HG02610 (cell line): ENCODE data around the gene TLE5.
"Not testable (repeated sequence)": the region's sequence is repeated elsewhere in the genome, so short reads cannot be mapped to it uniquely, and the experiment has no call there.

Source experiments
- ATAC-seq: cut with Tn5 transposase; IDR thresholded peaks from one replicate; pipeline ENCODE4 v1.9.1; 2021; ENCODE audit warnings: mild to moderate bottlenecking, moderate library complexity; ENCODE audit not compliant: unreplicated experiment

The TLE5 gene

DNA sequence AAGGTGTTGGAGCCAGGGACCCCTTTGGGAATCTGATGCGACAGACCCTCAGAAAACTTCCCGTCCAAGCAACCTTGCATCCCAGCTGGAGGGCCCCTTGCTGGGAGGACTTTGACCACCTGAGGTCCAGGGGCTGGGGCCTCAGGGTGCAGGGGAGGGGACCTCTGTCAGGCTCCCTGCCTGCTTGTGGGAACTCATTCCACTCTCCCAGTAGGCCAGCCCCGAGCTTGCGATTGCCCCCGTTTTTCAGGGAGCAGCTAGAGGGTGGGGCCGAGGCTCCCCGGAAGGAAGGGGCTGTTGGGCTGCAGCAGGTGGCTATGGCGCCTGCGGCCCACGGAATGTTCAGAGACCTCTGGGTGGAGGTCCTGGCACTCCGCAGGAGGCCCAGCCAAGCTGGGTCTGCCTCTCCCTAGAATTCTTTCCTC, 34.6 kb upstream of the TLE5 start:
- no peak for ATAC-seq

DNA sequence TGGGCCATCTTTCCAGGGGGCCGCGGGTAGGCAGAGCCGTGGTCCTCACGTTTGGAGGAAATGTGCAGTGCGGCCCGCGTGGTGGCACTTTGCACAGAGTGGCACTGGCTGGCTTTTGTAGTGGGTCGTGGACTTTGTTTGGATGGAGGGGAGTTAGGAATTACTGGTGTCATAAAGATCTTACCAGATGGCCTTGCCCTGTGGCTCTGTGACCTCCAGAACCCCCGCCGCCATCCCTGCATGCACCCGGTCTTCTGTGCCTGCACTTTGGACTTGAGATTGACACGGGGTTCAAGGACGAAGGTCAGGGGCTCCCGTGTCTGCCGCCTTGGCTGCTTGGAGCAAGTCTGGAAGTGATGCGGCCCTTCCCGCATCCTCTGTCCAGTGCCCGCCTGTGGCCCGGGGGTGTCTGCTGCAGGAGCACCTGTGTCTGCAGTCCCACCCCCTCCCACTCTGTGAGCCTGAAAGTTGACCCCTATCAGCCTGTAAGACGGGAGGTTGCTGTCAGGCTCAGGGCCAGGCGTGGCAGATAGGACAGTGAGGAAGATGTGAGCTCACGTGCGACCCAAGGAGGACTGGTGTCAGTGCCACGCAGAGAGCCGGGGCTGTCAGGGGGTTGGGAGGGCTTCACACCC, 34.1 kb upstream of the TLE5 start:
- no peak for ATAC-seq

DNA sequence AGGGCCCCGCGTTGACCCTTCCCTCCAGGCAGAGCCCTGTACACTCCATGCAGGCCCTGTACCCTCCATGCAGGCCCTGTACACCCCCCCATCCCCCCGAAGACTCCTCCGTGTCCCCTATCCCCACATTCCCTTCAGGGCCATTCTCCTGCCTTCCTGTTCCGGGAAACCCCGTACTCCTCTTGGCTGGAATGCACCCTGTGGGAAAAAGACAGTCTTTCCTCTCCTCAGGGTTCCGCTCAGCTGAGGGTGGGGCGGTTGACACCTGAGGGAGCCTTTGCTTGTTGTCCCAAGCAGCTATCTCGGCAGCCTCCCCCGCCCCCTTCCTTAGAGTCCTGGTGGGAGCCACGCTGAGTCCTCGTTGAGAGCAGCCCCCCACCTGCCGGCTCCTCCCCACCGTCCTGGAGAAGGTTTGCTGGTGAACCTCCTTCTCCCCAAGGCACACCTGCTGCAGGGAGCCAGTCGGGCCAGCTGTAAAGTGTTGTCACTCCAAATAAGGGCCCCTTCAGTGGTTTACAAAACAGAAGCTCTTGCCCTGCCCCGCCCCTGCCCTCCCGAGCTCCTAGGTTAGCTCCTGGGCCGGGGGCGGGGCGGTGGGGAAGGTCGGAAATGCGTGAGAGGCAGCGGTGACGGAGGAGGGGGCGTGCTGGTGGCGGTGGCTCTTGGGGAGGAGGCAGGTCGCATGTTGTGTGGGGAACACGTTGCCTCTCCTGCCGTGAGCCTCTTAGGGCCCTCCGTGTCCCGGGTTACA, 33.3 kb upstream of the TLE5 start:
- no peak for ATAC-seq

DNA sequence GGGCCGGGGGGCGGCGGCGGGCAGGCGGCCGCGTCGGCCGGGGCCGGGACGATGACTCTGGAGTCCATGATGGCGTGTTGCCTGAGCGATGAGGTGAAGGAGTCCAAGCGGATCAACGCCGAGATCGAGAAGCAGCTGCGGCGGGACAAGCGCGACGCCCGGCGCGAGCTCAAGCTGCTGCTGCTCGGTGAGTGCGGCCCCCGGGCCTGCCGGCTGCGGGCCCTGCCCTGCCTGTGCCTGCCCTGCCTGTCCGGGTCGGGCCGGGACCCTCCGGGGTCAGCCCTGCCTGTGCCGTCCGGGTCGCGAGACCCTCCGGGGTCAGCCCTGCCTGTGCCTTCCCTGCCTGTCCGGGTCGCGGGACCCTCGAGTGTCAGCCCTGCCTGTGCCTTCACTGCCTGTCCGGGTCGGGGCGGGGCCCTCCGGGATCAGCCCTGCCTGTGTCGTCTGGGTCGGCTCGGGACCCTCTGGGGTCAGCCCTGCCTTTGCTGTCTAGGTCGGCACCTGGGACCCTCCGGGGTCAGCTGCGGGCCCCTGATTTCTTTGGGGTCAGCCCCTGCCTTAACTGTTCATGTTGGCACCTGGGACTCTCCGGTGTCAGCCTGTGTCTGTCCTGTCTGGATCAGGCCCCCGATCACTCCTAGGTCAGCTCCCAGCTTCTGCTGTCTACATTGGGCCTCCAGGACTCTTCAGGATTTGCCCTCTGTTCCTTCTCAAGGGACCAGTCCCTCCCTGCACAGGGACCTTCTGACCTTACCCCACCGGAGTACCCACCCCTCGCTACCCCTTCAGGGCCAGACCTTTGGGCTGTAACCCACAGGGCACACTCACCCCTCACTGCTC, 32.5 kb upstream of the TLE5 start:
- peak; percentile 7 for ATAC-seq

DNA sequence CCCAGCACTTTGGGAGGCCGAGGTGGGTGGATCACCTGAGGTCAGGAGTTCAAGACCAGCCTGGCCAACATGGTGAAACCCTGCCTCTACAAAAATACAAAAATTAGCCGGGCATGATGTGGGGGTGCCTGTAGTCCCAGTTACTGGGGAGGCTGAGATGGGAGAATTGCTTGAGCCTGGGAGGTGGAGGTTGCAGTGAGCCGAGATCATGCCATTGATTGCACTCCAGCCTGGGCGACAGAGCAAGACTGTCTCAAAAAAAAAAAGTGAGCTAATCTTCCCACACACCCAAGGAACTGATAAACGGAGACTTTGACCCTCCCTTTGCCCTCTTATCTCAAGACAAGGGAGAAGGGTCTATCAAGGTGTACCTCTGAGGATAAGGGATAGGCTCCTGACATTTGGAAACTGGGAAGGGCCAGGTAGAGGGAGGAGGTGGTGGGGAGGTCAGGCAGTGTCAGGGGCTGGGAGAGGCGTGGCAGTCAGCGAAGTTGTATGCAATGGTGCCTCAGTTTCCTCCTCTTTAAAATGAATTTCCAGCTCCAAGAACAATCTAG, 27.1 kb upstream of the TLE5 start:
- not testable (repeated sequence) for ATAC-seq

DNA sequence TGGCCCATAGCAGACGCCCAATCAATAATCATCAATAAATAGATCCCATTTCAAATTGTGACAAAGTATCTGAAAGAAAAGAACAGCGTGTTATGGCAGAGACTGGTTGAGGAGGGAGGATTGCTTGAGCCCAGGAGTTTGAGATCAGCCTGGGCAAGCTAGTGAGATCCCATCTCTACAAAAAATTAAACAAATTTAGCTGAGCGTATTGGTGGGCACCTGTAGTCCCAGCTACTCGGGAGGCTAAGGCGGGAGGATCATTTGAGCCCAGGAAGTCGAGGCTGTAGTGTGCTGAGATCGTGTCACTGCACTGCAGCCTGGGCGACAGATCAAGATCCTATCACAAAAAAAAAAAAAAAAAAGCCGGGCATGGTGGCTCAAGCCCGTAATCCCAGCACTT, 25.5 kb upstream of the TLE5 start:
- ATAC-seq = no peak

DNA sequence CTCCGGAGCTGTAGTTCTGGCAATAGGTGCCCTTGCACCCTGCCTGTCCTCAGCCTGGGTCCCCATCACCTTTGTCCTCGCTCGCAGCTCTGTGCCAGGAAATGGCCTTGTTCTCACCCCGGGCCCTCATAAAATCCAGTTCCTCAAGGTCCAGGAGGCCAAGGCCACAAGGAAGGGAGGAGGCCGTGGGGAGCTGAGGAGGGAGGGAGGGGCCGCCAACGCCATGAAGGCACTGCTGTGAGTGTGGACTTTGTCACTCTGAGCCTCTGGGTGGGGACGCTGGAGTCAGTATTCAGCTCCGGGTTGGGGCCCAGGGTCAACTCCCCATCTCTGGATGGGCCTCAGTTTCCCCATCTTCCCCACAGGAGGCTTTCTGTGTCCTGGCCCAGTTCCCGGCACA, 22.6 kb upstream of the TLE5 start:
- no peak for ATAC-seq

DNA sequence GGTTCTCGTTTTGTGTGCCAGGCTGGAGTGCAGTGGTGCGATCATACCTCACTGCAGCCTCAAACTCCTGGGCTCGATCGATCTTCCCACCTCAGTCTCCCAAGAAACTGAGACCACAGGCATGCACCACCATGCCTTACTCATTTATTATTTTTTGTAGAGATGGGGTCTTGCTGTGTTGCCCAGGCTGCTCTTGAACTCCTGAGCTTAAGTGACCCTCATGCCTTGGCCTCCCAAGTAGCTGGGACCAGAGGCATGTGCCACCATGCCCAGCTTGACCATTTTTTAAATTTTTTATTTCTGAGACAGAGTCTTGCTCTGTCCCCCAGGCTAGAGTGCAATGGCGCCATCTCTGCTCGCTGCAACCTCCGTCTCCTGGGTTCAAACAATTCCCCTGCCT, 21.7 kb upstream of the TLE5 start:
- no peak for ATAC-seq

DNA sequence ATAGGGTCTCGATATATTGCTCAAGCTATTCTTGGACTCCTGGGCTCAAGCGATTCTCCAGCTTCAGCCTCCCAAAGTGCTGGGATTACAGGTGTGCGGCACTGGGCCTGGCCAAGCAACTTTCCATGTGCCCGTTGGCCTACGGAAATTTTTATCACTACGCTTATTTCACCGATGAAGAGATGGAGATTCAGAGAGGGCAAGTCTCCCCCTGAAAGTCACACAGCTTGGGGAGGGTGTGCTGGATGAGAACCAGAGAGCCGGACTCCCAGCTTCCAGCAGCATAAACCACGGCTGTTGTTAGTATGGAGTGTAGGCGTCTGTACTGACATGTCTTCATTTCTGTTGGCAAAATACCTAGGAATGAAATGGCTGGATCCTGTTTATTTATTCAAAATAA, 20.0 kb upstream of the TLE5 start:
- ATAC-seq = no peak

DNA sequence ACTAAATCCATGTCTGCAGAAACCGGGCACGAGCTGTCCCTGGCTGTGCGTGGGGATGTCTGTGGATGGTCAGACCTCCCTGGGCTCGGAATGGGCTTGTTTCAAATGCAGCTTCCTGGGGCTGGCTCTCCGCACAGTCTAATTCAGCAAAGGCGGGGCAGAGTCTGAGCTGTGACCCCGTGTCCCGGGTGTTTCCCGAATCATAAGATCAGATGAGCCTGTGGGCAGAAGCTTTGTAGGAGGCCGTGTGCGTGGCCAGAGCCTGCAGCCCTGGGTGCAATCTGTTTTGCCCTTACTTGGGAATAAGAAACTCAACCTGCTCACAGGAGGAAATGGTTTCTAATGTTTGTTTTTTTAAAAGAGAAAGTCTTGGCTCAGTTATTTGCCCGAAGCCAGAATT, 18.0 kb upstream of the TLE5 start:
- ATAC-seq = no peak

DNA sequence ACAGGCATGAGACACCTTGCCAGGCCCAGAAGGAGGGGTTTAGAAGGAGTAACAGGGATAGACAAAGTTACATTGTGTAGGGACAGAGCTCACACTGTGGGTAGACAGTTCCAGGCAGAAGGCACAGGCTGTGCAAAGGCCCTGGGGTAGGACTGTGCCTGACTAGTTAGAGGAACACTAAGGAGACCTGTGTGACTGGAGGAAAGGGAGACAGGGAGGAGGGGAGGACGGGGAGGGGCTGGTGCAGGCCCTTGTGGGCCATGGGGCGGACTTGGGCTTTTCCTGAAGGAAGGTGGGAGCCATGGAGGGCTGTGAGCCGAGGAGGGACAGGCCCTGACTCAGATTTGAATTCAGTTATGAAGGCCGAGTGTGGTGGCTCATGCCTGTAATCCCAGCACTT, 17.3 kb upstream of the TLE5 start:
- ATAC-seq = no peak

DNA sequence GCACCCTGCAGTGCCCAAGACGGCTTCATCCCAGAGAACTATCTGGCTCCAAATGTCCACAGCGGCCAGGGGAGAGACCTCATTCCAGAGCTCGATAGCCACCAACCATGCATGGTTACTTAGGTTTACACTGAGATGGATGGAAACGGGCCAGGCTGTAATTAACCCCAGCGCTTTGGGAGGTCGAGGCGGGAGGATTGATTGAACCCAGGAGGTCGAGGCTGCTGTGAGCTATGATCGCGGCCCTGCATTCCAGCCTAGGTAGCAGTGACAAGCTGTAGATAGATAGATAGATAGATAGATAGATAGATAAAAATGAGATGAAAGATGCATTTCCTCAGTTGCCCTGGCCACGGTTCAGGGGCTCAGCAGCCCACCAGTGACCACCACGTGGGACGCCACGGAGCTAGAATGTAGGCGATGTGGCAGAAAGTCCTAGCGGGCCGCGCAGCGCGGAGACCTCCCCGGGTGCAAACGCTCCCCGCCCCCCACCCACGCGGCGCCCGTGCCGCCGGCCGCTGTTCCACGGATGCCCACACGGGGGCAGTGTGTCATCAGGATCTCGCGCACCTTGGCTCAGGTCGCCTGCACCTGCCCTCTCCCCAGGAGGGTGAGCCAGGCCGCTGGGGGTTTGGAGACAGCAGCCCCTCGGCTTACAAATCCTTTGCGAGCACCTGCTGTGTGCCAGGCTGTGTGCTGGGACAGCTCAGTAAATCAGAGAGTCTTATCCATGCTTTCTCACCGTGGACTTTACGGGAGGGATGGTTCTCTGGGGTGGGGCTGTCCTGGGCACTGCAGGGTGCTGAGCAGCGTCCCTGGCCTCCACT, 13.5 kb upstream of the TLE5 start:
- no peak for ATAC-seq

DNA sequence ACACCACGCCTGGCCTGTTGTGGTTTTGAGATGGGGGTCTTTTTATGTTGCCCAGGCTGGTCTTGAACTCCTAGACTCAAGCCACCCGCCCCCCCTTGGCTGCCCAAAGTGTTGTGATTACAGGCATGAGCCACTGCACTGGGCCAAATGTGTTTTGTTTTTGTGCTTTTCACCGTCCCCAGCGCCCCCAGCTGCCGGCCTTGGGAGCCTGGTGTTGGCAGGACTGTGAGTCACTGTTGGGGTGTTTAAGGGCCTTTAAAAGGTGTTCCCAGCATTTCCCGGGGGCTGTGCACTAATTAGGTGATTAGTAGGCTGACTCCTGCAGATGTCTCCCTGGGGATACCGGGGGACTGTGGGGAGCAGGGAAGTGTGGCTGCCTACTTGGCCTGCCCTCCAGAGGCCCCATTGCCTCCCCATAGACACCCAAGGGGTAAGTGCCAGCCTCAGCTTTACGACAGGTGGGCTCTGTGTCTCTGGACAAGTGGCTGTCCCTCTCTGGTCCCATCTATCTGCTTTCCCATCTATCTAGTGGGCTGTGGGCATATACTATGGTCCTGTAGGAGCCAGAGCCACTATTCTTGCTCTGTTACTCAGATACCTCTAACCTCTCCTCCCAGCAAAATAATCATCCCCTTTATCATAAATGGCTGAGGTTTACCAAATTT, 11.8 kb upstream of the TLE5 start:
- no peak for ATAC-seq

DNA sequence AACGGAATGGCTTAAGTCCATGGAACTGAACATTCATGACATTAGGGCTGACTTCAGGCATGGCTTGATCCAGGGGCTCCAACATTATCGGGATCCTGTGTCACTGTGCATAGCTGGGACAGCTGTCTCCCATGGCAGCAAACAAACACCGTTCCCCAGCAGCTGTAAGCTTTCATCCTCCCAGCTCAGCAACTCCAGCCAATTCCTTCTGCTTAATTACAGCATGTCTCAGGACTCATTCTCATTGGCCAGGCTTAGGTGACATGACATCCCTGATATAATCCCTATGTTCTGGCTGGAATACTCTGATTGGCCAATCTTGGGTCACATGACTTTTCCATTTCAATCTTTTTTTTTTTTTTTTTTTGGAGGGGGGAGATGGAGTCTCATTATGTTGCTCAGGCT, 10.9 kb upstream of the TLE5 start:
- ATAC-seq = no peak

DNA sequence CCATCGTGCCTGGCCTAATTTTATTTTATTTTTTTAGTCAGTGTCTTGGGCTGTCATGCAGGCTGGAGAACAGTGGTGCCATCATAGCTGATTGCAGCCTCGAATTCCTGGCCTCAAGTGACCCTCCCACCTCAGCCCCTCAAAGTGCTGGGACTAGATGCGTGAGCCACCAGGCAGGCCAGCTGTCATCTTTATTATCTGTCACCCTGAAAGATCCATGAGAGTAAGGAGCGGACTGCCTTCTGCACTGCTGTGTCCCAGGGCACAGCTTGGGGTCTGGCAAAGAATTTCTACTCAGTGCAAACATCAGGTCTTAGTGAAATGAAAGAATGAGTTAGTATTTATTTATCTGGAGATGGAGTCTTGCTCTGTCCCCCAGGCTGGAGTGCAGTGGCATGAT, 9.5 kb upstream of the TLE5 start:
- no peak for ATAC-seq

DNA sequence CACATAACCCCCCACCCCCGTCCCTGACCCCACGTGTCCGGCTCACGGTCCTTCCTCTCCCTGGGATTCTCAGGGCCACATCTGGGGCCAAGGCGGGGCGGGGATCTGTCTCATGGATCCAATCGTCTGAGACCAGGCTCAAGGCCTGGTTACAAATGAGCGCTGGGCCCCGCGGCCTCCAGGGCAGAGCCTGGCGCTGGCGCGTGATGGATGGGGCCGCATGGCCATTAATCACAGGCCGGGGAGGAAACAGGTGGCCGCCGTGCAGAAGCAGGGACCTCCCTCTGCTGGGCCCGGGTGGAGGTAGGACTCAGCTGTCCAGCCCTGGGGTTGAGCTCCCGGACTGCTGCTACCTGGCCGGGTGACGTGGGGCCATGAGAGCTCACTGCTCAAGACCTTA, 5.8 kb upstream of the TLE5 start:
- no peak for ATAC-seq

DNA sequence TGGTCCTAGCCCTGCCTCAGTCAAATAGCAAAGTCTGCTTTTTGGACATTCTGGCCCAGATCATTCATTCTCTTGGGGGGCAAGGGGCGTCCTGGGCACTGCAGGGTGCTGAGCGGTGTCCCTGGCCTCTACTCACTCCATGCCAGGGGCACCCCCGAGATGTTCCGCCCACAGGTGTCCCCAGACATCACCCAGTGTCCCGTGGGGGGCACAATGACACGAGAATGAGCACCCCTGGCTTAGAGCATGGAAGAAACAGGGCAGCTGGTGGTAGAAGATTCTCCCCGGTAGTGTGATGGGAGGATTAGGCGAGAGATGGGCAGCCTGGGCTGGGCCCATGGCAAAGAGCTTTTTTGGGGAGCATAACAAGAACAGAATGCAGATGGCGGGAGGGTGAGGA, 5.3 kb upstream of the TLE5 start:
- ATAC-seq = no peak

DNA sequence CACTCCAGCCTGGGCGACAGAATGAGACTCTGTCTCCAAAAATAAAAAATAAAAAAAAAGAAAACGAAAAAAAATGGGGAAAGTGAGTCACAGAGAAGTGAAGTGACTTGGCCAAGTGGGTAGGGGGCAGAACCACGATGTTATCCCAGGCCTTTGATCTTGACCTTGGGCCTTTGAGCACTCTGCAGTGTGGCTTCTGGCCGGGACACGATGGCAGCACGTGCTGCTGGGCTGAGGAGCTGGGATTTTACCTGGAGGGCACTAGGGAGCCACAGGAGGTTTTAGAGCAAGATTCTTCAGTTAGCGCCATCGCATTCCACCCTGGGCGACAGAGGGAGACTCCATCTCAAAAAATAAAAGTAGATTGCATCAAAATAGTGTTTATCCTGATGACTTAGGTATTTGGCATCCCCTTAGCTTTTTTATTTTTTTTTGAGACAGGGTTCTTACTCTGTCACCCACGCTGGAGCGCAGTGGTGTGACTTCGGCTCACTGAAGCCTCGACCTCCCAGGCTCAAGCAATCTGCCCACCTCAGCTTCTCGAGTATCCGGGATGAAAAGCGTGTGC, 4.3 kb upstream of the TLE5 start:
- ATAC-seq = no peak

DNA sequence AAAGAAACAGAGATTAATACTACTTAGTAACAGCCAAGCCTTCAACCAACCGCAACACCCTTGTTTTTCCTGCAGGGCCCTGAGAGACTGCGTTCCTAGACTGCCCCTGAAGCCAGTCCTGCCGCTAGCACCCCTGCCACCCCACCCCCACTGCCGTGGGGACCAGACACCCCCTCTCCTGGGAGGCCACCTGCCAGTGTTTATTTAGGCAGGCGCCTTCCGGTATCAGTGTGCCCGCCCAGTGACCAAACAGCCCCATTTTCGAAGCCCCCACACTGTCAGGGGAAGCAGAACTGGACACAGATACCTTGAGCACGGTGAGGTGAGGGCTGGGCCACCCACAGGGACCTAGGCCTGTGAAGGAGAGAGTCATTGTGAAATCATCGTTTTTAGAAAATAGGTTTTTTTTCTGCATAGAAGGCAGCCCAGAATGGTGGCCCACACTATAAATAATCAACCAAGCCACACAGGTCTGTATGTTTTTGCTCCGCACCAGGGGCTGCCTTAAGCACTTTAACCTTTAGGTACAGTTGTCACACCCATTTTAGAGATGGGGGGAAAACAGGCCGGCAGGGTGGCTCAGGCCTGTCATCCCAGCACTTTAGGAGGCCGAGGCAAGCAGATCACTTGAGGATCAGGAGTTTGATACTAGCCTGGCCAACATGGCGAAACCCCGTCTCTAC, 3.5 kb upstream of the TLE5 start:
- ATAC-seq = peak; percentile 56

DNA sequence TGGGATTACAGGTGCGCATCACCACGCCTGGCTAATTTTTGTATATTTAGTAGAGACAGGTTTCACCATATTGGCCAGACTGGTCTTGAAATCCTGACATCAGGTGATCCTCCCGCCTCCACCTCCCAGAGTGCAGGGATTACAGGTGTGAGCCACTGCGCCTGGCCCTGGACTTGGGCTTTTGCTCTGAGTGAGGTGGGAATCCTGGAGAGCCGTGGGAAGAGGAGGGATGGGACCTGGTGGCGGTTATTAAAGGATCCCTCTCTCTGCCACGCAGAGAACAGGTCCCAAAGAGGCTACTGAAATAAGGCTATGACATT, 1.7 kb upstream of the TLE5 start:
- ATAC-seq = no peak
